HCT116 (cell line): ENCODE data around the gene RMND1. TPM values are rescaled to one million over a fixed set of nuclear protein-coding genes. Genes with fewer than 3 reads are reported as not detected.

Experiments
- ATAC-seq: fragments of 200-7000 bp; cut with Tn5 transposase; 2 replicates; pipeline ENCODE4 v1.9.1; 2020; ENCODE audit warnings: mild to moderate bottlenecking, moderate library complexity
- BruUV-seq: library from RNA; stranded (reverse); fragments of 400-500 nt; replicated peaks from 2 replicates; lab custom pipeline; 2021; lab: Mats Ljungman, UMichigan
- CTCF ChIA-PET: fragments of 300-600 bp; sonication (Branson Sonifier 250); formaldehyde crosslinking; loops from one replicate; lab custom pipeline; 2021; ENCODE audit warnings: antibody characterized with exemption; lab: Charles Lee
- POLR2A ChIA-PET: fragments of 300-600, 350-600 bp; sonication (Branson Sonifier 250); formaldehyde crosslinking; loops from one replicate; lab custom pipeline; 2021; ENCODE audit warnings: antibody characterized with exemption; lab: Charles Lee
- RAD21 ChIA-PET, 2 experiments: fragments of 300-600 bp; sonication (Branson Sonifier 250); formaldehyde crosslinking; loops; one replicate each; lab custom pipeline; 2023; ENCODE audit warnings: low total read pairs in 2 of 2; ENCODE audit not compliant: uncharacterized antibody in 2 of 2, unreplicated experiment in 2 of 2, low non-redundant PET in 1 of 2; lab: Charles Lee
- DNase-seq: peaks from one replicate; pipeline ENCODE4 v3.0.0-alpha.2; 2010; ENCODE audit warnings: low read depth, low spot score
- H2AFZ ChIP-seq: fragments of 200-600 bp; shearing (Covaris generic), sonication (generic); 2 replicates; pipeline ENCODE4 v1.6.1; 2017; ENCODE audit warnings: low read depth, mixed run types, mixed read lengths, antibody characterized with exemption, low read length; ENCODE audit not compliant: poor library complexity, severe bottlenecking
- H3K27ac ChIP-seq: 2 replicates; pipeline ENCODE4 v1.5.1; 2012; ENCODE audit warnings: low read depth, low read length
- H3K27me3 ChIP-seq: fragments of 200-600 bp; sonication (generic); 2 replicates; pipeline ENCODE4 v1.6.1; 2016; ENCODE audit warnings: mixed run types, low read length, mixed read lengths; ENCODE audit not compliant: insufficient read depth
- H3K36me3 ChIP-seq, 2 experiments: fragments of 200-500 bp in 1 of 2; fragments of 200-600 bp in 1 of 2; sonication (Bioruptor generic) in 1 of 2; sonication (generic) in 1 of 2; 2 replicates each; pipeline versions ENCODE4 v1.5.1 to v1.6.1; 2014 to 2016; ENCODE audit warnings: low read length in 2 of 2, inconsistent platforms in 1 of 2, mixed read lengths in 1 of 2, mixed run types in 1 of 2; ENCODE audit not compliant: insufficient read depth in 2 of 2, control insufficient read depth in 1 of 2
- H3K4me1 ChIP-seq, 2 experiments: fragments of 200-600 bp in 1 of 2; sonication (generic) in 1 of 2; 2 replicates each; pipeline versions ENCODE4 v1.5.1 to v1.6.1; 2012 to 2017; ENCODE audit warnings: low read length in 2 of 2, inconsistent platforms in 1 of 2, mild to moderate bottlenecking in 1 of 2, mixed read lengths in 1 of 2, mixed run types in 1 of 2, moderate library complexity in 1 of 2; ENCODE audit not compliant: insufficient read depth in 2 of 2, control insufficient read depth in 1 of 2
- H3K4me2 ChIP-seq: fragments of 200-600 bp; sonication (generic); 2 replicates; pipeline ENCODE4 v1.6.1; 2017; ENCODE audit warnings: mixed run types, low read length, mixed read lengths
- H3K4me3 ChIP-seq, 2 experiments: fragments of 200-600 bp in 1 of 2; sonication (generic) in 1 of 2; replicated peaks in 1 of 2; 2 replicates each; pipeline ENCODE4 v1.5.1; 2011 to 2016; ENCODE audit warnings: low read length in 2 of 2, control low read depth in 1 of 2, low read depth in 1 of 2, mild to moderate bottlenecking in 1 of 2, mixed read lengths in 1 of 2, mixed run types in 1 of 2
- H3K79me2 ChIP-seq: fragments of 200-600 bp; sonication (generic); 2 replicates; pipeline ENCODE4 v1.6.1; 2017; ENCODE audit warnings: mild to moderate bottlenecking, mixed run types, low read length, moderate library complexity, mixed read lengths; ENCODE audit not compliant: insufficient read depth
- H3K9ac ChIP-seq: fragments of 200-600 bp; sonication (generic); 2 replicates; pipeline ENCODE4 v1.6.1; 2016; ENCODE audit warnings: low read length, mixed read lengths
- H3K9me2 ChIP-seq: fragments of 200-600 bp; sonication (generic), shearing (Covaris generic); 2 replicates; pipeline ENCODE4 v1.6.1; 2017; ENCODE audit warnings: mixed run types, mild to moderate bottlenecking, moderate library complexity; ENCODE audit not compliant: insufficient read depth
- H3K9me3 ChIP-seq, 2 experiments: fragments of 200-500 bp in 1 of 2; fragments of 200-600 bp in 1 of 2; sonication (Bioruptor generic) in 1 of 2; sonication (generic) in 1 of 2; 2 replicates each; pipeline ENCODE4 v1.6.1; 2014 to 2017; ENCODE audit warnings: low read length in 2 of 2, mixed read lengths in 2 of 2, inconsistent platforms in 1 of 2, low read depth in 1 of 2, mild to moderate bottlenecking in 1 of 2, mixed run types in 1 of 2, moderate library complexity in 1 of 2; ENCODE audit not compliant: control insufficient read depth in 1 of 2, insufficient read depth in 1 of 2
- H4K20me1 ChIP-seq: fragments of 200-600 bp; sonication (generic), shearing (Covaris generic); 2 replicates; pipeline ENCODE4 v1.6.1; 2017; ENCODE audit warnings: mixed run types, mild to moderate bottlenecking, moderate library complexity; ENCODE audit not compliant: insufficient read depth
- CBX3 ChIP-seq: IDR thresholded peaks from 2 replicates; pipeline ENCODE4 v1.6.1; 2012; ENCODE audit warnings: low read depth
- FOSL1 ChIP-seq: IDR thresholded peaks from 2 replicates; pipeline ENCODE4 v1.6.1; 2012; ENCODE audit warnings: low read depth
- SIN3A ChIP-seq: IDR thresholded peaks from 2 replicates; pipeline ENCODE4 v1.6.1; 2012; ENCODE audit warnings: low read depth
- SP1 ChIP-seq: IDR thresholded peaks from 2 replicates; pipeline ENCODE4 v1.6.1; 2012; ENCODE audit warnings: low read depth
- SRF ChIP-seq: IDR thresholded peaks from 2 replicates; pipeline ENCODE4 v1.6.1; 2012; ENCODE audit warnings: low read depth
- ZNF274 ChIP-seq: fragments of 200-500 bp; sonication (Bioruptor generic); IDR thresholded peaks from 2 replicates; pipeline ENCODE4 v1.6.1; 2014; ENCODE audit warnings: mild to moderate bottlenecking, low read depth, low read length, inconsistent platforms
- intact Hi-C: fragments of 100-400 bp; cut with micrococcal nuclease; formaldehyde crosslinking; loops from 2 replicates; pipeline ENCODE4 v1.10.0; 2022
- total RNA-seq: library from RNA; stranded (reverse); gene quantifications from one replicate; pipeline ENCODE4 v1.2.1, GENCODE V29; 2021; ENCODE audit not compliant: unreplicated experiment
- TF ChIP-seq, protein P1 (sequence below): IDR thresholded peaks from 2 replicates; pipeline ENCODE4 v1.6.1; 2012; ENCODE audit warnings: low read depth
- TF ChIP-seq, protein P2 (sequence below), 3 experiments: fragments of 200-600 bp in 1 of 3; sonication (generic) in 1 of 3; IDR thresholded peaks in 2 of 3; conservative IDR thresholded peaks in 1 of 3; 2 replicates each; pipeline ENCODE4 v1.5.1; 2012 to 2017; ENCODE audit warnings: low read depth in 2 of 3, low read length in 2 of 3, antibody characterized with exemption in 1 of 3, borderline replicate concordance in 1 of 3, control low read depth in 1 of 3, mild to moderate bottlenecking in 1 of 3, mixed read lengths in 1 of 3, mixed run types in 1 of 3, moderate library complexity in 1 of 3; ENCODE audit not compliant: insufficient read depth in 1 of 3
- TF ChIP-seq, protein P3 (sequence below): IDR thresholded peaks from 2 replicates; pipeline ENCODE4 v1.6.1; 2012

The RMND1 gene
- total RNA-seq, 1 experiment from 2014 or later, result 28.0 TPM

DNA sequence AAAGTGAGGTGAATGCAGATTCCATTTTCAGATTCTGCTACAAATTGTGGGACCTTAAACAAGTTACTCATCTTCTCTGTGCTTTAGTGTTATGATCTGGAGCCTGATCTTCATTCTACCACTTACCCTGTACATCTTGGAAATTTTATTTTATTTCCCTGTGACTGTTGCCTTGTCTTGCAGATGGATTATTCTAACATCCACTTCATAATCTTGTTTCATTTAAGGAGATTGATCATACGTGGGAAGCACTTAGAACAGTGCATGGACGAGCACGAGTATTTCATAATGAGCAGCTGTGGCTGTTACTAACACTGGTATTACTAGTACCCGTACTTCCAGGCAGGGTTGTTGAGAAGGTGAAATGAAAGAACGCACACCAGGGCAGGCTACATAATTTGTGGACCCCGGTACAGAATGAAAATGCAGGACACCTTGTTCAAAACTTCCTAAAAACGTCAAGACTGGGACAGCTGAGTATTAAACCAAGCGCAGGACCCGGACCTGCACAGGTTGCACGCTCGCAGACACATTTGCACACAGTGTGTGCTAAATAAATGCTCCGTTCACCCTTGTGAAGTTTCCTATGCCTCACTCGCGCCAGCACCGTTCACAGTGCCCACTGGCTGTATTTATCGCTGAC is 41.4 kb upstream of the RMND1 start:
- POLR2A ChIA-PET, result no interaction called here
- intact Hi-C loops, result no loop called here

More for the DNA sequence above, 41.4 kb upstream of the RMND1 start:
- no peak overlapping the region for H3K4me3 ChIP-seq
- ATAC-seq (no peak), DNase-seq (no peak)
- H4K20me1 ChIP-seq, result no peaks in the 10 kb centered on the region
- RAD21 ChIA-PET, result no interaction called here
- no peak overlapping the region for H2AFZ ChIP-seq
- H3K36me3 ChIP-seq, result no peaks in the 10 kb centered on the region
- no peaks in the 10 kb centered on the region for H3K4me1 ChIP-seq
- no peaks in the 10 kb centered on the region for H3K9me3 ChIP-seq
- no peak overlapping the region for H3K4me2 ChIP-seq
- CTCF ChIA-PET, result no interaction called here
- no TSS peak for BruUV-seq
- no peak overlapping the region for H3K27ac ChIP-seq
- no peaks in the 10 kb centered on the region for H3K79me2 ChIP-seq
- TF ChIP-seq FOSL1 (no peak), SRF (no peak), SIN3A (no peak), ZNF274 (no peak), CBX3 (no peak), SP1 (no peak)
- TF ChIP-seq, protein P1, sequence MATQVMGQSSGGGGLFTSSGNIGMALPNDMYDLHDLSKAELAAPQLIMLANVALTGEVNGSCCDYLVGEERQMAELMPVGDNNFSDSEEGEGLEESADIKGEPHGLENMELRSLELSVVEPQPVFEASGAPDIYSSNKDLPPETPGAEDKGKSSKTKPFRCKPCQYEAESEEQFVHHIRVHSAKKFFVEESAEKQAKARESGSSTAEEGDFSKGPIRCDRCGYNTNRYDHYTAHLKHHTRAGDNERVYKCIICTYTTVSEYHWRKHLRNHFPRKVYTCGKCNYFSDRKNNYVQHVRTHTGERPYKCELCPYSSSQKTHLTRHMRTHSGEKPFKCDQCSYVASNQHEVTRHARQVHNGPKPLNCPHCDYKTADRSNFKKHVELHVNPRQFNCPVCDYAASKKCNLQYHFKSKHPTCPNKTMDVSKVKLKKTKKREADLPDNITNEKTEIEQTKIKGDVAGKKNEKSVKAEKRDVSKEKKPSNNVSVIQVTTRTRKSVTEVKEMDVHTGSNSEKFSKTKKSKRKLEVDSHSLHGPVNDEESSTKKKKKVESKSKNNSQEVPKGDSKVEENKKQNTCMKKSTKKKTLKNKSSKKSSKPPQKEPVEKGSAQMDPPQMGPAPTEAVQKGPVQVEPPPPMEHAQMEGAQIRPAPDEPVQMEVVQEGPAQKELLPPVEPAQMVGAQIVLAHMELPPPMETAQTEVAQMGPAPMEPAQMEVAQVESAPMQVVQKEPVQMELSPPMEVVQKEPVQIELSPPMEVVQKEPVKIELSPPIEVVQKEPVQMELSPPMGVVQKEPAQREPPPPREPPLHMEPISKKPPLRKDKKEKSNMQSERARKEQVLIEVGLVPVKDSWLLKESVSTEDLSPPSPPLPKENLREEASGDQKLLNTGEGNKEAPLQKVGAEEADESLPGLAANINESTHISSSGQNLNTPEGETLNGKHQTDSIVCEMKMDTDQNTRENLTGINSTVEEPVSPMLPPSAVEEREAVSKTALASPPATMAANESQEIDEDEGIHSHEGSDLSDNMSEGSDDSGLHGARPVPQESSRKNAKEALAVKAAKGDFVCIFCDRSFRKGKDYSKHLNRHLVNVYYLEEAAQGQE, result no peak
- TF ChIP-seq, protein P2, sequence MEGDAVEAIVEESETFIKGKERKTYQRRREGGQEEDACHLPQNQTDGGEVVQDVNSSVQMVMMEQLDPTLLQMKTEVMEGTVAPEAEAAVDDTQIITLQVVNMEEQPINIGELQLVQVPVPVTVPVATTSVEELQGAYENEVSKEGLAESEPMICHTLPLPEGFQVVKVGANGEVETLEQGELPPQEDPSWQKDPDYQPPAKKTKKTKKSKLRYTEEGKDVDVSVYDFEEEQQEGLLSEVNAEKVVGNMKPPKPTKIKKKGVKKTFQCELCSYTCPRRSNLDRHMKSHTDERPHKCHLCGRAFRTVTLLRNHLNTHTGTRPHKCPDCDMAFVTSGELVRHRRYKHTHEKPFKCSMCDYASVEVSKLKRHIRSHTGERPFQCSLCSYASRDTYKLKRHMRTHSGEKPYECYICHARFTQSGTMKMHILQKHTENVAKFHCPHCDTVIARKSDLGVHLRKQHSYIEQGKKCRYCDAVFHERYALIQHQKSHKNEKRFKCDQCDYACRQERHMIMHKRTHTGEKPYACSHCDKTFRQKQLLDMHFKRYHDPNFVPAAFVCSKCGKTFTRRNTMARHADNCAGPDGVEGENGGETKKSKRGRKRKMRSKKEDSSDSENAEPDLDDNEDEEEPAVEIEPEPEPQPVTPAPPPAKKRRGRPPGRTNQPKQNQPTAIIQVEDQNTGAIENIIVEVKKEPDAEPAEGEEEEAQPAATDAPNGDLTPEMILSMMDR (IDR thresholded peaks at IDR 0.05 in 2 of 3, conservative IDR thresholded peaks at IDR 0.05 in 1 of 3; ENCODE audit: borderline replicate concordance in 1 of 3, insufficient read depth in 1 of 3, low read depth in 2 of 3, low read length in 2 of 3), result no peak
- TF ChIP-seq, protein P3, sequence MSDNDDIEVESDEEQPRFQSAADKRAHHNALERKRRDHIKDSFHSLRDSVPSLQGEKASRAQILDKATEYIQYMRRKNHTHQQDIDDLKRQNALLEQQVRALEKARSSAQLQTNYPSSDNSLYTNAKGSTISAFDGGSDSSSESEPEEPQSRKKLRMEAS, result no peak
- H3K9me2 ChIP-seq, result no peaks in the 10 kb centered on the region
- no peak overlapping the region for H3K9ac ChIP-seq
- H3K27me3 ChIP-seq, result no peaks in the 10 kb centered on the region
